HEK293 (cell line): ENCODE measurements around the gene TIMM17B.
"Not testable (repeated sequence)": the region's sequence is repeated elsewhere in the genome, so short reads cannot be mapped to it uniquely, and the experiment has no call there.

Source experiments
- CTCF ChIA-PET: fragments of 350-600 bp; formaldehyde crosslinking; extraction: SDS; loops from one replicate; lab custom pipeline; 2021; ENCODE audit warnings: antibody characterized with exemption; lab: Yijun Ruan, JAX
- POLR2A ChIA-PET: fragments of 300-600 bp; formaldehyde crosslinking; extraction: SDS; loops from one replicate; lab custom pipeline; 2020; ENCODE audit warnings: antibody characterized with exemption, inconsistent platforms; lab: Yijun Ruan, JAX
- H3K27ac ChIP-seq: fragments of 200-500 bp; sonication (Bioruptor generic); 2 replicates; pipeline ENCODE4 v1.5.1; 2014; ENCODE audit warnings: low read depth, low read length, control low read depth, inconsistent platforms; ENCODE audit errors: extremely low read depth
- H3K36me3 ChIP-seq, 2 experiments: fragments of 200-500 bp in 1 of 2; sonication (Bioruptor generic) in 1 of 2; 1 replicate in 1 of 2; 2 replicates in 1 of 2; pipeline ENCODE4 v1.5.1; 2014 to 2017; ENCODE audit warnings: inconsistent platforms in 2 of 2, low read length in 2 of 2; ENCODE audit not compliant: control insufficient read depth in 2 of 2, insufficient read depth in 1 of 2
- H3K4me1 ChIP-seq: fragments of 200-500 bp; sonication (Bioruptor generic); 2 replicates; pipeline ENCODE4 v1.5.1; 2014; ENCODE audit warnings: mild to moderate bottlenecking, low read length, inconsistent platforms; ENCODE audit not compliant: control insufficient read depth, insufficient read depth
- H3K4me3 ChIP-seq: 2 replicates; pipeline ENCODE4 v1.5.1; 2011; ENCODE audit warnings: low read depth, mild to moderate bottlenecking, control low read depth, low read length, moderate library complexity
- H3K9me3 ChIP-seq: fragments of 200-500 bp; sonication (Bioruptor generic); 2 replicates; pipeline ENCODE4 v1.5.1; 2014; ENCODE audit warnings: low read depth, low read length, inconsistent platforms; ENCODE audit not compliant: control insufficient read depth, insufficient read depth
- BCL11A ChIP-seq: fragments of 450-650 bp; formaldehyde crosslinking; IDR thresholded peaks from 2 replicates; pipeline ENCODE4 v1.5.1; 2016; ENCODE audit warnings: low read depth, missing biosample characterization, missing genetic modification characterization
- FEZF1 ChIP-seq: fragments of 450-650 bp; formaldehyde crosslinking; IDR thresholded peaks from 2 replicates; pipeline ENCODE4 v1.5.1; 2016; ENCODE audit warnings: missing biosample characterization, missing genetic modification characterization
- GLIS2 ChIP-seq: fragments of 450-650 bp; formaldehyde crosslinking; IDR thresholded peaks from 2 replicates; pipeline ENCODE4 v1.5.1; 2016; ENCODE audit warnings: missing biosample characterization, missing genetic modification characterization
- KLF10 ChIP-seq: fragments of 450-650 bp; IDR thresholded peaks from 2 replicates; pipeline ENCODE4 v1.5.1; 2018; ENCODE audit warnings: missing biosample characterization, mild to moderate bottlenecking, missing genetic modification characterization
- REPIN1 ChIP-seq: fragments of 450-650 bp; formaldehyde crosslinking; IDR thresholded peaks from 2 replicates; pipeline ENCODE4 v1.5.1; 2017; ENCODE audit warnings: missing biosample characterization, missing genetic modification characterization, low read depth
- SCRT1 ChIP-seq: fragments of 450-650 bp; formaldehyde crosslinking; IDR thresholded peaks from 2 replicates; pipeline ENCODE4 v1.5.1; 2016; ENCODE audit warnings: missing biosample characterization, missing genetic modification characterization, borderline replicate concordance
- SCRT2 ChIP-seq: fragments of 450-650 bp; formaldehyde crosslinking; IDR thresholded peaks from 2 replicates; pipeline ENCODE4 v1.5.1; 2016; ENCODE audit warnings: missing biosample characterization, missing genetic modification characterization
- ZBTB1 ChIP-seq: fragments of 450-650 bp; formaldehyde crosslinking; IDR thresholded peaks from 2 replicates; pipeline ENCODE4 v1.5.1; 2016; ENCODE audit warnings: missing biosample characterization, missing genetic modification characterization
- ZBTB48 ChIP-seq: fragments of 450-650 bp; formaldehyde crosslinking; IDR thresholded peaks from 2 replicates; pipeline ENCODE4 v1.5.1; 2016; ENCODE audit warnings: missing biosample characterization, missing genetic modification characterization
- ZFHX2 ChIP-seq: fragments of 450-650 bp; formaldehyde crosslinking; conservative IDR thresholded peaks from 2 replicates; pipeline ENCODE4 v1.5.1; 2016; ENCODE audit warnings: missing biosample characterization, missing genetic modification characterization
- ZIC2 ChIP-seq: fragments of 450-650 bp; formaldehyde crosslinking; IDR thresholded peaks from 2 replicates; pipeline ENCODE4 v1.5.1; 2016; ENCODE audit warnings: missing biosample characterization, missing genetic modification characterization
- ZNF132 ChIP-seq: fragments of 450-650 bp; formaldehyde crosslinking; IDR thresholded peaks from 2 replicates; pipeline ENCODE4 v1.5.1; 2017; ENCODE audit warnings: missing biosample characterization, missing genetic modification characterization, borderline replicate concordance
- ZNF157 ChIP-seq: fragments of 450-650 bp; formaldehyde crosslinking; IDR thresholded peaks from 2 replicates; pipeline ENCODE4 v1.5.1; 2016; ENCODE audit warnings: missing biosample characterization, missing genetic modification characterization
- ZNF510 ChIP-seq: fragments of 450-650 bp; formaldehyde crosslinking; IDR thresholded peaks from 2 replicates; pipeline ENCODE4 v1.5.1; 2018; ENCODE audit warnings: mild to moderate bottlenecking, missing genetic modification characterization, missing biosample characterization; ENCODE audit not compliant: insufficient replicate concordance
- ZNF585B ChIP-seq: fragments of 450-650 bp; formaldehyde crosslinking; IDR thresholded peaks from 2 replicates; pipeline ENCODE4 v1.5.1; 2016; ENCODE audit warnings: missing biosample characterization, missing genetic modification characterization
- ZNF654 ChIP-seq: fragments of 450-650 bp; formaldehyde crosslinking; IDR thresholded peaks from 2 replicates; pipeline ENCODE4 v1.5.1; 2016; ENCODE audit warnings: low read depth, missing biosample characterization, missing genetic modification characterization
- ZNF658 ChIP-seq: fragments of 450-650 bp; formaldehyde crosslinking; IDR thresholded peaks from 2 replicates; pipeline ENCODE4; 2016; ENCODE audit warnings: missing biosample characterization, missing genetic modification characterization
- ZNF677 ChIP-seq: fragments of 450-650 bp; IDR thresholded peaks from 2 replicates; pipeline ENCODE4 v1.5.0; 2018; ENCODE audit warnings: missing biosample characterization, mild to moderate bottlenecking, missing genetic modification characterization, moderate library complexity
- ZNF707 ChIP-seq: fragments of 450-650 bp; formaldehyde crosslinking; IDR thresholded peaks from 2 replicates; pipeline ENCODE4 v1.5.1; 2016; ENCODE audit warnings: missing biosample characterization, missing genetic modification characterization
- TF ChIP-seq, protein P1 (sequence below): fragments of 450-650 bp; formaldehyde crosslinking; IDR thresholded peaks from 2 replicates; pipeline ENCODE4 v1.5.1; 2016; ENCODE audit warnings: missing biosample characterization, missing genetic modification characterization
- TF ChIP-seq, protein P2 (sequence below): fragments of 450-650 bp; formaldehyde crosslinking; IDR thresholded peaks from 2 replicates; pipeline ENCODE4 v1.5.1; 2016; ENCODE audit warnings: missing biosample characterization, missing genetic modification characterization

The TIMM17B gene

DNA sequence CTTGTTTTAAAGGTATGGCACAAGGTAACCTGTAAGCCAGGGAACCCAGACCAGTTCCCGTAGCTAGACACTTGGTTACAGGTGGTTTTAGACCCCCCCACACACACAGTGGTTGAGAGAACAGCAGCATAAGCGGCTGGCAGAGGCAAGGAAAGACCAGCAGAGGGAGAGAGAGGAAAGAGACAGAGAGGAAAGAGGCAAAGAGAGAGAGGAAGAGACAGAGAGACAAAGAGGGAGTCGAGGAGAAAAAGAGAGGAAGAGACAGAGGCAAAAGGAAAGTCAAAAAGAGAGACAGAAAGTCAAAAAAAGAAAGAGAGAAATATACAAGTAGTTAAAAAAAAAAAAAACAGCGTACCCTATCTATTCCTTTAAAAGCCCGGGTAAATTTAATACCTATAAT, 42.7 kb downstream of the TIMM17B start:
- Histone ChIP-seq H3K4me3 (no peak overlapping the region), H3K4me1 (no peaks in the 10 kb centered on the region), H3K27ac (no peak overlapping the region), H3K9me3 (no peaks in the 10 kb centered on the region), H3K36me3 (no peaks in the 10 kb centered on the region)
- TF ChIP-seq SCRT1 (peak; percentile 68; the same call in 1 of the 2 replicates), ZNF585B (tag by site-specific recombination) (no peak), SCRT2 (tag by site-specific recombination) (peak; percentile 75), ZNF654 (peak; percentile 59)
- CTCF ChIA-PET: interaction anchor here (0.6 to 1.1 kb wide), 4 partner anchors 9 to 150 kb away, joined by 3 to 5 read pairs (median 4); partner anchors contain the start of gene SLC35A2
- POLR2A ChIA-PET: no interaction called here

DNA sequence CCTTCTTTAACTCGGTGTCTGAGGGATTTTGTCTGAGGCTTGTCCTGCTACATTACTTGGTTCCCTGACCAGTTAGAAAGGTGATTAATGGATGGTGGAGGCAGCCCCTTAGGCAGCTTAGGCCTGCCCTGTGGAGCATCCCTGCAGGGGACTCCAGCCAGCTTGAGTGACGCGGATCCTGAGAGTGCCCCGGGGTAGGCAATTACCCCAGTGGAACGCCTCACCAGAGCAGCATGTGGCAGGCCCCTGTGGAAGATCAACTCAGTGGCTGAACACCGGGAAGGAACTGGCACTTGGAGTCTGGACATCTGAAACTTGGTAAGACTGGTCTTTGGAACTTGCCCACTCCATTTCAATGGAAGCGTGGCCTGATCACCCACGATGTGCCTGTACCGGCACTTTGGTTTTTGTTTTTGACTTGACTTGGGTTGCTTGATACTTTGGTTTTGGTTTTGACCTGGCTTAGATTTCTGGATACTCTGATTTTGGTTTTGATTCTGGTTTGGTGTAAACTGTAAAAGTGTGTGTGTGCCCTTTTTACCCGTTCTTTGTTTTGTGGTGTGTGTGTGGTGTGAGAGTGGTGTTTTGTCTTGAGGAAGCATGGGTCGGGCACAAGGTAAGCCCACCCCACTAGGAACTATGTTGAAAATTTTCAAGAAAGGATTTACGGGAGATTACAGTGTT, 43.3 kb downstream of the TIMM17B start:
- H3K27ac ChIP-seq, H3K36me3 ChIP-seq, POLR2A ChIA-PET, H3K4me3 ChIP-seq, H3K9me3 ChIP-seq, H3K4me1 ChIP-seq: not testable (repeated sequence)
- peak; percentile 89 for TF ChIP-seq ZIC2 (tag by site-specific recombination)
- CTCF ChIA-PET: interaction anchor here (0.6 to 1.1 kb wide), 4 partner anchors 8 to 150 kb away, joined by 3 to 5 read pairs (median 4); partner anchors contain the start of gene SLC35A2

DNA sequence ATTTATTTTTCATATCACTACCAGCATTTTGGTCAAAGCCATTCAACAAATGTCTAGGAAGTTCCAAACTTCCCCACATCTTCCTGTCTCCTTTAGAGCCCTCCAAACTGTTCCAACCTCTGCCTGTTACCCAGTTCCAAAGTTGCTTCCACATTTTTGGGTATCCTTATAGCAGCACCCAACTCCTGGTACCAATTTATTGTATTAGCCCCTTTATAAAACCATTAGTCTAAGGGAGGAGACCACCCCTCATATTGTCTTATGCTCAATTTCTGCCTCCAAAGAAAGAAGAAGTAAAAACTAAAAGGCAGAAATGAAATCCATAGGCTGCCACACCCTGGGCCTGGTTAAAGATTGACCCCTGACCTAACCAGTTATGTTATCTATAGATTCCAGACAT, 44.1 kb downstream of the TIMM17B start:
- H3K4me1 ChIP-seq, POLR2A ChIA-PET, H3K9me3 ChIP-seq, H3K27ac ChIP-seq, H3K36me3 ChIP-seq, H3K4me3 ChIP-seq: not testable (repeated sequence)
- TF ChIP-seq ZNF707 (tag by site-specific recombination): peak; percentile 83
- CTCF ChIA-PET: interaction anchor here (1.1 kb wide), 1 partner anchor 38 kb away, joined by 5 read pairs; no protein-coding TSS in a partner anchor

DNA sequence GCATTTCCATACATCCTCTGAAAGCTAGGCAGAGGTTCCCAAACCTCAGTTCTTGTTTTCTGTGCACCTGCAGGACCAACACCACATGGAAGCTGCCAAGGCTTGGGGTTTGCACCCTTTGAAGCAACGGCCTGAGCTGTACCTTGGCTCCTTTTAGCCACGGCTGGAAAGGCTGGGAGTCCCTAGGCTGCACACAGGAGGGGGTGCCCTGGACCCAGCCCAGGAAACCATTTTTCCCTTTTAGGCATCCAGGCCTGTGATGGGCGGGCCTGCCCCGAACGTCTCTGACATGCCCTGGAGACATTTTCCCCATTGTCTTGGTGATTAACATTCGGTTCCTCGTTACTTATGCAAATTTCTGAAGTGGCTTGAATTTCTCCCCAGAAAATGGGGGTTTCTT, 44.7 kb downstream of the TIMM17B start:
- no peaks in the 10 kb centered on the region for H3K4me1 ChIP-seq
- ChIA-PET POLR2A (no interaction called here), CTCF (no interaction called here)
- H3K27ac ChIP-seq: no peak overlapping the region
- no peaks in the 10 kb centered on the region for H3K9me3 ChIP-seq
- TF ChIP-seq BCL11A (tag by site-specific recombination) (no peak), ZNF585B (tag by site-specific recombination) (peak; percentile 55), ZNF510 (tag by site-specific recombination) (no peak)
- H3K4me3 ChIP-seq: no peak overlapping the region
- no peaks in the 10 kb centered on the region for H3K36me3 ChIP-seq

DNA sequence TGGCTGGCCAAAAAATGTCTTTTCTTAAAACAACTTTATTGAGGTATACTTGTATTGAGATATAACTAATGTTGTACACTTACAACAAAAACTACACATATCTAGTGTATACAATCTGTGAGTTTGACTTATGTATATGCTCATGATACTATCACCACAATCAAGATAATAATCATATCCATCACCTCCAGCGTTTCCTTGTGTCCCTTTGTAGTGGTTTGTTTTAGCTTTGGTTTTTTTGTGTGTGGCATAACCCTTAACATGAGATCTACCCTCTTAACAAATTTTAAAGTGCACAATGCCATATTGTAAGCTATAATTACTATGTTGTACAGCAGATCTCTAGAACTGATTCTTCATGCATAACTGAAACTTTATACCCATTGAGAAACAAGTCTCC, 48.7 kb downstream of the TIMM17B start:
- Histone ChIP-seq H3K36me3 (no peaks in the 10 kb centered on the region), H3K4me1 (no peaks in the 10 kb centered on the region), H3K27ac (no peak overlapping the region), H3K9me3 (no peaks in the 10 kb centered on the region), H3K4me3 (no peak overlapping the region)
- ChIA-PET CTCF (interaction anchor here (0.6 kb wide), 2 partner anchors 211 to 1080 kb away, joined by 3 read pairs; no protein-coding TSS in a partner anchor), POLR2A (interaction anchor here (1.1 kb wide), 1 partner anchor 109 kb away, joined by 3 read pairs; no protein-coding TSS in a partner anchor)
- TF ChIP-seq KLF10 (no peak), GLIS2 (tag by site-specific recombination) (no peak), ZBTB48 (tag by site-specific recombination) (no peak), ZFHX2 (tag by site-specific recombination) (no peak), REPIN1 (tag by site-specific recombination) (no peak), FEZF1 (no peak), ZBTB1 (no peak), ZNF658 (tag by site-specific recombination) (no peak), ZNF132 (tag by site-specific recombination) (no peak), ZNF157 (tag by site-specific recombination) (no peak), ZNF677 (tag by site-specific recombination) (no peak)
- TF ChIP-seq, protein P1, sequence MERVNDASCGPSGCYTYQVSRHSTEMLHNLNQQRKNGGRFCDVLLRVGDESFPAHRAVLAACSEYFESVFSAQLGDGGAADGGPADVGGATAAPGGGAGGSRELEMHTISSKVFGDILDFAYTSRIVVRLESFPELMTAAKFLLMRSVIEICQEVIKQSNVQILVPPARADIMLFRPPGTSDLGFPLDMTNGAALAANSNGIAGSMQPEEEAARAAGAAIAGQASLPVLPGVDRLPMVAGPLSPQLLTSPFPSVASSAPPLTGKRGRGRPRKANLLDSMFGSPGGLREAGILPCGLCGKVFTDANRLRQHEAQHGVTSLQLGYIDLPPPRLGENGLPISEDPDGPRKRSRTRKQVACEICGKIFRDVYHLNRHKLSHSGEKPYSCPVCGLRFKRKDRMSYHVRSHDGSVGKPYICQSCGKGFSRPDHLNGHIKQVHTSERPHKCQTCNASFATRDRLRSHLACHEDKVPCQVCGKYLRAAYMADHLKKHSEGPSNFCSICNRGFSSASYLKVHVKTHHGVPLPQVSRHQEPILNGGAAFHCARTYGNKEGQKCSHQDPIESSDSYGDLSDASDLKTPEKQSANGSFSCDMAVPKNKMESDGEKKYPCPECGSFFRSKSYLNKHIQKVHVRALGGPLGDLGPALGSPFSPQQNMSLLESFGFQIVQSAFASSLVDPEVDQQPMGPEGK: no peak
- TF ChIP-seq, protein P2, sequence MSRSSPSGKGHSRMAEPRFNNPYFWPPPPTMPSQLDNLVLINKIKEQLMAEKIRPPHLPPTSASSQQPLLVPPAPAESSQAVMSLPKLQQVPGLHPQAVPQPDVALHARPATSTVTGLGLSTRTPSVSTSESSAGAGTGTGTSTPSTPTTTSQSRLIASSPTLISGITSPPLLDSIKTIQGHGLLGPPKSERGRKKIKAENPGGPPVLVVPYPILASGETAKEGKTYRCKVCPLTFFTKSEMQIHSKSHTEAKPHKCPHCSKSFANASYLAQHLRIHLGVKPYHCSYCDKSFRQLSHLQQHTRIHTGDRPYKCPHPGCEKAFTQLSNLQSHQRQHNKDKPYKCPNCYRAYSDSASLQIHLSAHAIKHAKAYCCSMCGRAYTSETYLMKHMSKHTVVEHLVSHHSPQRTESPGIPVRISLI: no peak
